ENCODE measurements around the gene OOSP4B. TPM values are rescaled to one million over a fixed set of nuclear protein-coding genes. Genes with fewer than 3 reads are reported as not detected.
"Not testable (repeated sequence)": the region's sequence is repeated elsewhere in the genome, so short reads cannot be mapped to it uniquely, and the experiment has no call there.

OOSP4B gene
- total RNA-seq, 1 experiment from 2014 or later, result not detected

- DNase-seq, H3K4me3 ChIP-seq, H3K27me3 ChIP-seq, H3K36me3 ChIP-seq, H3K9me3 ChIP-seq: not testable (repeated sequence)
Measured at GRCh38 chr11:60050422-60050821, 33.4 kb downstream of the OOSP4B start.

- H3K9me3 ChIP-seq, H3K27me3 ChIP-seq, DNase-seq, H3K4me3 ChIP-seq, H3K36me3 ChIP-seq: not testable (repeated sequence)
Measured at GRCh38 chr11:60050839-60051238, 33.9 kb downstream of the OOSP4B start.

GRCh38 chr11:60056349-60056969 is 39.5 kb downstream of the OOSP4B start, which contains the start of gene MS4A3:
Gene MS4A3 (plus strand): TSS chr11:60056665. CDS start chr11:60061161, 4,496 bp downstream.
- Histone ChIP-seq H3K27me3 (no peaks in the 10 kb centered on the region), H3K9me3 (no peaks in the 10 kb centered on the region), H3K4me3 (no peak within 1 kb of the TSS), H3K36me3 (no peaks in the 10 kb centered on the region)
- DNase-seq, result no peak

- no peaks in the 10 kb centered on the region for H3K27me3 ChIP-seq
- DNase-seq, result no peak
- H3K4me3 ChIP-seq, result no peak overlapping the region
- H3K36me3 ChIP-seq, result no peaks in the 10 kb centered on the region
- H3K9me3 ChIP-seq, result no peaks in the 10 kb centered on the region
Measured at GRCh38 chr11:60059052-60059451, 42.1 kb downstream of the OOSP4B start.

GRCh38 chr11:60059521-60060240 is 42.7 kb downstream of the OOSP4B start:
- no peak for DNase-seq
- H3K36me3 ChIP-seq, result no peaks in the 10 kb centered on the region
- no peaks in the 10 kb centered on the region for H3K9me3 ChIP-seq
- no peaks in the 10 kb centered on the region for H3K27me3 ChIP-seq
- H3K4me3 ChIP-seq, result no peak overlapping the region

GRCh38 chr11:60064111-60064510 is 47.1 kb downstream of the OOSP4B start:
- no peak for DNase-seq
- H3K4me3 ChIP-seq, result no peak overlapping the region
- H3K9me3 ChIP-seq, result no peaks in the 10 kb centered on the region
- no peaks in the 10 kb centered on the region for H3K36me3 ChIP-seq
- H3K27me3 ChIP-seq, result no peaks in the 10 kb centered on the region

- Histone ChIP-seq H3K9me3 (no peaks in the 10 kb centered on the region), H3K27me3 (no peaks in the 10 kb centered on the region), H3K4me3 (no peak overlapping the region), H3K36me3 (no peaks in the 10 kb centered on the region)
- no peak for DNase-seq
Measured at GRCh38 chr11:60065801-60066200, 48.8 kb downstream of the OOSP4B start.

- no peak for DNase-seq
- Histone ChIP-seq H3K4me3 (no peak overlapping the region), H3K36me3 (no peaks in the 10 kb centered on the region), H3K27me3 (no peaks in the 10 kb centered on the region), H3K9me3 (no peaks in the 10 kb centered on the region)
Measured at GRCh38 chr11:60069450-60069849, 52.5 kb downstream of the OOSP4B start.

GRCh38 chr11:60071644-60072043 is 54.7 kb downstream of the OOSP4B start:
- DNase-seq, H3K9me3 ChIP-seq, H3K36me3 ChIP-seq, H3K27me3 ChIP-seq, H3K4me3 ChIP-seq: not testable (repeated sequence)

GRCh38 chr11:60077216-60077817 is 60.3 kb downstream of the OOSP4B start:
- H3K9me3 ChIP-seq, result peaks cover 2% of the 10 kb centered on the region; the same call in 1 of the 2 replicates
- H3K27me3 ChIP-seq, result no peaks in the 10 kb centered on the region
- DNase-seq, result no peak
- no peak overlapping the region for H3K4me3 ChIP-seq
- no peaks in the 10 kb centered on the region for H3K36me3 ChIP-seq

- no peak for DNase-seq
- Histone ChIP-seq H3K36me3 (no peaks in the 10 kb centered on the region), H3K27me3 (no peaks in the 10 kb centered on the region), H3K4me3 (no peak overlapping the region), H3K9me3 (peaks cover 2% of the 10 kb centered on the region; the same call in 1 of the 2 replicates)
Measured at GRCh38 chr11:60077981-60078380, 61.0 kb downstream of the OOSP4B start.

GRCh38 chr11:60078745-60079144 is 61.8 kb downstream of the OOSP4B start:
- H3K4me3 ChIP-seq, result no peak overlapping the region
- no peaks in the 10 kb centered on the region for H3K27me3 ChIP-seq
- peaks cover 2% of the 10 kb centered on the region; the same call in 1 of the 2 replicates for H3K9me3 ChIP-seq
- DNase-seq, result no peak
- H3K36me3 ChIP-seq, result no peaks in the 10 kb centered on the region

- no peaks in the 10 kb centered on the region for H3K27me3 ChIP-seq
- peaks cover 2% of the 10 kb centered on the region; the same call in 1 of the 2 replicates for H3K9me3 ChIP-seq
- H3K36me3 ChIP-seq, result no peaks in the 10 kb centered on the region
- DNase-seq, result no peak
- H3K4me3 ChIP-seq, result no peak overlapping the region
Measured at GRCh38 chr11:60080535-60080934, 63.6 kb downstream of the OOSP4B start.

Other genes starting within 250 kb of the OOSP4B start
- gene MRPL16, start 206.4 kb upstream of the OOSP4B start, total RNA-seq (2014; rRNA removed; shearing (Covaris generic); ENCODE audit: low replicate concordance), result 71.5 and 139 TPM in 2 replicates
- gene CBLIF, start 171.7 kb upstream of the OOSP4B start, total RNA-seq (2014; rRNA removed; shearing (Covaris generic); ENCODE audit: low replicate concordance), result not detected in 2 replicates
- gene TCN1, start 150.7 kb upstream of the OOSP4B start, total RNA-seq (2014; rRNA removed; shearing (Covaris generic); ENCODE audit: low replicate concordance), result not detected in 2 replicates
- not detected in 2 replicates for gene OOSP3, start 138.4 kb upstream of the OOSP4B start, total RNA-seq (2014; rRNA removed; shearing (Covaris generic); ENCODE audit: low replicate concordance)
- not detected in 2 replicates for gene OOSP1, start 78.7 kb upstream of the OOSP4B start, total RNA-seq (2014; rRNA removed; shearing (Covaris generic); ENCODE audit: low replicate concordance)
- not detected in 2 replicates for gene OOSP4A, start 53.1 kb upstream of the OOSP4B start, total RNA-seq (2014; rRNA removed; shearing (Covaris generic); ENCODE audit: low replicate concordance)
- not detected in 2 replicates for gene OOSP2, start 23.2 kb downstream of the OOSP4B start, total RNA-seq (2014; rRNA removed; shearing (Covaris generic); ENCODE audit: low replicate concordance)
- gene MS4A3, start 39.5 kb downstream of the OOSP4B start, total RNA-seq (2014; rRNA removed; shearing (Covaris generic); ENCODE audit: low replicate concordance), result not detected in 2 replicates
- gene MS4A2, start 71.5 kb downstream of the OOSP4B start, total RNA-seq (2014; rRNA removed; shearing (Covaris generic); ENCODE audit: low replicate concordance), result not detected in 2 replicates
- gene MS4A6A, start 165.9 kb downstream of the OOSP4B start, total RNA-seq (2014; rRNA removed; shearing (Covaris generic); ENCODE audit: low replicate concordance), result not detected in 2 replicates
- not detected in 2 replicates for gene MS4A4E, start 226.0 kb downstream of the OOSP4B start, total RNA-seq (2014; rRNA removed; shearing (Covaris generic); ENCODE audit: low replicate concordance)

Data from MG63 (cell line).